Body of pancreas (tissue), 4 donors: Measurements from ENCODE around the gene SURF1. TPM values are rescaled to one million over a fixed set of nuclear protein-coding genes. Genes with fewer than 3 reads are reported as not detected.

Source experiments
- ATAC-seq: fragments of 150-250 bp; one replicate; pipeline ENCODE4 v1.9.1; 2016
- DNase-seq, 4 donors: peaks; one replicate each; pipeline ENCODE4 v3.0.0-alpha.2; 2019
- H3K27ac ChIP-seq, 4 donors: fragments of 200-600 bp; sonication (generic); 1 replicate in 3 of 4; 2 replicates in 1 of 4; pipeline versions ENCODE4 v1.5.1 to v1.6.1; 2016 to 2019; ENCODE audit warnings: mild to moderate bottlenecking in 1 of 4, mixed read lengths in 1 of 4, moderate library complexity in 1 of 4
- H3K27me3 ChIP-seq, 2 donors: fragments of 200-600 bp; sonication (generic); one replicate each; pipeline ENCODE4 v1.6.0; 2016; ENCODE audit warnings: mild to moderate bottlenecking in 1 of 2
- H3K36me3 ChIP-seq, 2 donors: fragments of 200-600 bp; sonication (generic); replicated peaks in 1 of 2; 2 replicates each; pipeline ENCODE4 v1.5.1; 2016; ENCODE audit warnings: low read depth in 2 of 2; ENCODE audit not compliant: insufficient read depth in 1 of 2
- H3K4me1 ChIP-seq: fragments of 200-600 bp; sonication (generic); one replicate; pipeline ENCODE4 v1.6.0; 2016
- H3K4me3 ChIP-seq, 2 donors: fragments of 200-600 bp; sonication (generic); 1 replicate in 1 of 2; 2 replicates in 1 of 2; pipeline ENCODE4 v1.5.1; 2016 to 2019
- H3K9me3 ChIP-seq, 3 donors: fragments of 200-600 bp; sonication (generic); 1 replicate in 2 of 3; 2 replicates in 1 of 3; pipeline ENCODE4 v1.5.1; 2016
- POLR2A ChIP-seq, 3 donors: fragments of 450-650 bp; IDR thresholded peaks; one replicate each; pipeline ENCODE4 v1.6.1; 2016; ENCODE audit warnings: antibody characterized with exemption in 3 of 3, mild to moderate bottlenecking in 2 of 3
- WGBS, 2 donors: methylation state at CpG; one replicate each; pipeline ENCODE4 v1.1.5; 2017; 5-methylcytosine and 5-hydroxymethylcytosine counted together
- intact Hi-C: fragments of 100-400 bp; cut with DNase I; formaldehyde crosslinking; loops from one replicate; pipeline ENCODE4 v1.15.1; 2023
- total RNA-seq, 2 donors: library from RNA; depleted of rRNA; stranded (reverse); fragments of >200 nt; gene quantifications; one replicate each; pipeline ENCODE4 v1.1.0, GENCODE V29; 2016
- TF ChIP-seq, protein P1 (sequence below), 7 experiments: fragments of 450-650 bp in 4 of 7; fragments of 200-600 bp in 3 of 7; sonication (generic) in 3 of 7; IDR thresholded peaks; one replicate each; pipeline ENCODE4 v1.5.1; 2016 to 2019; ENCODE audit warnings: antibody characterized with exemption in 7 of 7

The SURF1 gene
- total RNA-seq, 2 donors from 2014 or later = 31.0 to 43.1 TPM

DNA sequence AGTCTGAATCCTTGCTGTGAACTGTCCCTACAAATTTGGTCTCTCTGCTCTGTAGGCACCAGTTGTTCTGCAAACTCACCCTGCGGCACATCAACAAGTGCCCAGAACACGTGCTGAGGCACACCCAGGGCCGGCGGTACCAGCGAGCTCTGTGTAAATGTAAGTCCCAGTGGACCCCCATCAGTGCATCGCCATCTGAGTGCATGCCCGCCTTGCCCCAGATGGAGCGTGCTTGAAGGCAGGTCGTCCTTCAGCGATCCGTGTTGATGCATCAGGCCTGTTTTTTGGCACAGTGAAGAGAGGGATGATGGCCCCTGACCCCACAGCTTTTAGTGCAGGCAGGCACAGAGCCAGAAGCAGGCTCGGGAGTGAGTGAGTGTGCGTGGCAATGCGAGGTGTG is 1.4 kb upstream of the SURF1 start:
- Histone ChIP-seq H3K36me3 (peaks cover 0 to 8% of the 10 kb centered on the region in 2 donors), H3K4me3 (no peak overlapping the region), H3K27ac (no peak overlapping the region), H3K9me3 (no peaks in the 10 kb centered on the region), H3K4me1 (peaks cover 49% of the 10 kb centered on the region), H3K27me3 (no peaks in the 10 kb centered on the region)
- no peak for DNase-seq
- WGBS, 2 donors = 76 to 79% methylated on average over 3 to 14 of the region's 14 CpGs
- intact Hi-C loops = no loop called here
- TF ChIP-seq, protein P1, sequence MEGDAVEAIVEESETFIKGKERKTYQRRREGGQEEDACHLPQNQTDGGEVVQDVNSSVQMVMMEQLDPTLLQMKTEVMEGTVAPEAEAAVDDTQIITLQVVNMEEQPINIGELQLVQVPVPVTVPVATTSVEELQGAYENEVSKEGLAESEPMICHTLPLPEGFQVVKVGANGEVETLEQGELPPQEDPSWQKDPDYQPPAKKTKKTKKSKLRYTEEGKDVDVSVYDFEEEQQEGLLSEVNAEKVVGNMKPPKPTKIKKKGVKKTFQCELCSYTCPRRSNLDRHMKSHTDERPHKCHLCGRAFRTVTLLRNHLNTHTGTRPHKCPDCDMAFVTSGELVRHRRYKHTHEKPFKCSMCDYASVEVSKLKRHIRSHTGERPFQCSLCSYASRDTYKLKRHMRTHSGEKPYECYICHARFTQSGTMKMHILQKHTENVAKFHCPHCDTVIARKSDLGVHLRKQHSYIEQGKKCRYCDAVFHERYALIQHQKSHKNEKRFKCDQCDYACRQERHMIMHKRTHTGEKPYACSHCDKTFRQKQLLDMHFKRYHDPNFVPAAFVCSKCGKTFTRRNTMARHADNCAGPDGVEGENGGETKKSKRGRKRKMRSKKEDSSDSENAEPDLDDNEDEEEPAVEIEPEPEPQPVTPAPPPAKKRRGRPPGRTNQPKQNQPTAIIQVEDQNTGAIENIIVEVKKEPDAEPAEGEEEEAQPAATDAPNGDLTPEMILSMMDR (IDR thresholded peaks at IDR 0.05) = no peak
- no peak for TF ChIP-seq POLR2A (IDR thresholded peaks at IDR 0.05)
- ATAC-seq = no peak

DNA sequence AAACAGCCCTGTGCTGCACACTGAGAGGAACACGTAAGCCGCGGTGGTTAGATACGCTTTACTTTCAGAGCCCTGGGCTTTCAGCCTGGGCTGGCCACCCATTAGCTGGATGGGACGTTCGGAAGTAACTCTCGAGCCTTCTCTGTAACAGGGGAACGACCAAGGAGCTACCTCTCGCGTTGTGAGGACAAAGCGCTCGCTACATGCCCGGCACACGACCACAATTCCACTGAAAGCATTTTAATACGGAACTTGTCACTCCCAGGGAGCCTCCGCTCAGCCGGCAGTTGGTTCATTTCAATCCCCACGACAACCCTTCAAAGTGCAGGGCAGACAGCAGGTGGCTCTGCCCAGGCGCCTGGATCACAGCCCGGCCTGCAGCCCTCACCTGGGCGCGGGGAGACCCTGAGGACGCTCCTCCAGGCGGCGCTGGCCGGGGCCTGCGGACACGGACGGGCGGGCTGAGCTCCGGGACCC is 368 bp downstream of the SURF1 start:
- Histone ChIP-seq H3K27me3 (no peaks in the 10 kb centered on the region), H3K9me3 (no peaks in the 10 kb centered on the region), H3K27ac (peak overlapping the region; percentile 20 to 83 (median 66)), H3K4me1 (peaks cover 49% of the 10 kb centered on the region), H3K36me3 (peaks cover 0 to 13% of the 10 kb centered on the region in 2 donors), H3K4me3 (peak overlapping the region; percentile 43 to 80)
- 0% methylated on average over 4 to 27 of the region's 31 CpGs for WGBS, 2 donors
- DNase-seq (no peak), ATAC-seq (peak; percentile 13)
- intact Hi-C loops = no loop called here
- TF ChIP-seq, protein P1 (IDR thresholded peaks at IDR 0.05) = no peak
- TF ChIP-seq POLR2A (IDR thresholded peaks at IDR 0.05) = no peak

DNA sequence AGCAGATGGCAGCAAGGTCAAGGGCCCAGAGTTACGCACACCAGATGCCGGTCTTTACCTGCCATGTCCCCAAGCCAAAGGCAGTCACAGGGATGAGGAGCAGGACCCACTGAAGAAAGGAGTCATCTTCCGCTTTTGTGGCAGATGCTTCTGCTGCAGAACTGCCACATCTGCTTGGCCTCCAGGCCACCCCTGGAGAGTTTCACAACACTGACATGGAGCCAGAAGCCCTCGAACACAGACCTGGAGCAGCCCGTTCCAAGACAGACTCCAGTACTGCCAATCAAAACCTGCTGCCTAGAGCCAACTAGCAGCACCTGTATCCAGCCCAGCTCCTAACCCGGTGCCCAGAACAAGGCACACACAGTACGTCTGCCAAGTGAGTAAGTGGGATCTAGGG is 1.5 kb downstream of the SURF1 start:
- no peak overlapping the region for H3K4me3 ChIP-seq
- no peak overlapping the region for H3K27ac ChIP-seq
- H3K36me3 ChIP-seq = peaks cover 5 to 23% of the 10 kb centered on the region in 2 donors
- WGBS, 2 donors = 45 to 53% methylated on average over 3 to 7 of the region's 7 CpGs
- TF ChIP-seq, protein P1 (IDR thresholded peaks at IDR 0.05) = no peak
- no peak for TF ChIP-seq POLR2A (IDR thresholded peaks at IDR 0.05)
- ATAC-seq = no peak
- no peak for DNase-seq
- H3K4me1 ChIP-seq = peaks cover 52% of the 10 kb centered on the region
- no peaks in the 10 kb centered on the region for H3K27me3 ChIP-seq
- intact Hi-C loops = no loop called here
- no peaks in the 10 kb centered on the region for H3K9me3 ChIP-seq

DNA sequence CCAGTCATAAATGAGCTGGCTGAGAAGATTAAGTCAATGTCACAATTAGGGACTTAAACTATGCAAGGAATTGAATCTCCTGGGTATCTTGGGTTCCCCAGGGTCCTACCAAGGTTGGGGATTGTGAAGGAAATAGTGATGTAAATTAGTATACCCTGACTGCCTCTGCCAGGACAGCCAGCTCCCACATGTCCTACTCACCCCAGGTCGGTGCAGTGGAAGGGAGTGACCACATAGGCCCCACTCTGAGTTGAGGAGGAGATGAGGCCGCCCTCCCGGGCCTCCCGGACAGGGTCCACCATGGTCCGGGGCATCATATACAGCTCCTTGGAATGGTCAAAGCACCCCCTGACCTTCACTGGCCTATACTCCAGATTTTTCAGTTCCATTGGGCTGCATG is 2.7 kb downstream of the SURF1 start:
- 88 to 100% methylated on average over 2 to 5 of the region's 5 CpGs for WGBS, 2 donors
- intact Hi-C loops = no loop called here
- TF ChIP-seq, protein P1 (IDR thresholded peaks at IDR 0.05) = no peak
- no peak for TF ChIP-seq POLR2A (IDR thresholded peaks at IDR 0.05)
- Histone ChIP-seq H3K36me3 (peaks cover 9 to 26% of the 10 kb centered on the region in 2 donors), H3K9me3 (no peaks in the 10 kb centered on the region), H3K4me1 (peaks cover 49% of the 10 kb centered on the region), H3K27me3 (no peaks in the 10 kb centered on the region), H3K27ac (no peak overlapping the region), H3K4me3 (no peak overlapping the region)
- DNase-seq = no peak
- no peak for ATAC-seq

DNA sequence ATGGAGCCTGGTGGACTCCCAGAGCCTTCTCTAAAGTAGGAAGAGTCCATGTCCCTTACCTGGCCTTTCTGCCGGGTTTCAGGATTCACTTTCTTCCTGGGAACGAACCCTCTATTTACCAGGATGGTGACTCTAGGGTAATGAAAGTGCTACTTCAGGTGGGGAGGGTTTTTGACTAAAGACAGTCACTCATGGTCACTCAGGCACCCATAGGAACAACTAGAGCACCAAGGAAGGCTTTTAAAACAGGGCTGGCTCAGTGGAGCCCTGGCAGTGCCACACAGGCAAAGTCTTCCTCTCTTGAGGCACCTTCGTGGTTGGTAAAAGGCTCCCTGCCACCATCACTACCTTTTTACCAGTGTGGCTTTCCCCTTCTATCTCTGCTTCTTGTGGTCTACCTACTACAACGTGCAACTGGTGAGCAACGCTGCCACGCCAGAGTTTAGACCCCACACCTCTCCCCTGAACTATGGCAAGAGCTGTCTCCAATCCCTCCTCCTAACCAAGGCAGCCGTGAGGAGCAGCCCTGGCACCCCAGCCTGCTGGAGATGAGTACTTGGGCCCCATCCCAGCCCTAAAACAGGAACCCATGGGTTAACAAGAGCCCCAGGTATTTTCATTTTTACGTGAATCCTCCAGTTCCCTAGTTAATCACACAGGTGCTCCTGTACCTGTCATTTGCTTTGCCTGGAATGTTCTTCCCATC is 3.5 kb downstream of the SURF1 start:
- ATAC-seq (no peak), DNase-seq (no peak)
- intact Hi-C loops = no loop called here
- Histone ChIP-seq H3K9me3 (no peaks in the 10 kb centered on the region), H3K4me1 (peaks cover 42% of the 10 kb centered on the region), H3K4me3 (no peak overlapping the region), H3K27ac (no peak overlapping the region), H3K36me3 (peaks cover 9 to 26% of the 10 kb centered on the region in 2 donors), H3K27me3 (no peaks in the 10 kb centered on the region)
- WGBS, 2 donors = 67 to 73% methylated on average over 8 of the region's 8 CpGs
- TF ChIP-seq, protein P1 (IDR thresholded peaks at IDR 0.05) = no peak
- TF ChIP-seq POLR2A (IDR thresholded peaks at IDR 0.05) = no peak
